8988T (cell line): Measurements from ENCODE around the gene TMEM201.
"Not testable (repeated sequence)": the region's sequence is repeated elsewhere in the genome, so short reads cannot be mapped to it uniquely, and the experiment has no call there.

Experiments
- DNase-seq: peaks from one replicate; pipeline ENCODE4 v3.0.0; 2011

TMEM201 gene

GRCh38 chr1:9588551-9589143 is at the start of gene TMEM201:
Gene TMEM201, plus strand, starts transcription at chr1:9588911. Its CDS starts 20 bp downstream, at chr1:9588931.
- DNase-seq, result peak; percentile 90

GRCh38 chr1:9539165-9539828 is 49.4 kb upstream of the TMEM201 start, which contains the start of gene SLC25A33:
Gene SLC25A33, plus strand, starts transcription at chr1:9539465. Its CDS starts 227 bp downstream, at chr1:9539692.
- DNase-seq, result peak; percentile 80

- DNase-seq, result peak; percentile 49
Measured at GRCh38 chr1:9539829-9540550, 48.7 kb upstream of the TMEM201 start.

- no peak for DNase-seq
Measured at GRCh38 chr1:9542430-9542829, 46.3 kb upstream of the TMEM201 start.

- no peak for DNase-seq
Measured at GRCh38 chr1:9544926-9545325, 43.8 kb upstream of the TMEM201 start.

GRCh38 chr1:9549955-9550546 is 38.7 kb upstream of the TMEM201 start:
- no peak for DNase-seq

- DNase-seq, result no peak
Measured at GRCh38 chr1:9551984-9552383, 36.7 kb upstream of the TMEM201 start.

- no peak for DNase-seq
Measured at GRCh38 chr1:9553736-9554144, 35.0 kb upstream of the TMEM201 start.

GRCh38 chr1:9555942-9556341 is 32.8 kb upstream of the TMEM201 start:
- no peak for DNase-seq

GRCh38 chr1:9557624-9558023 is 31.1 kb upstream of the TMEM201 start:
- DNase-seq, result no peak

GRCh38 chr1:9558271-9558945 is 30.3 kb upstream of the TMEM201 start:
- no peak for DNase-seq

GRCh38 chr1:9558946-9559545 is 29.7 kb upstream of the TMEM201 start:
- DNase-seq, result no peak

- DNase-seq, result no peak
Measured at GRCh38 chr1:9559673-9560072, 29.0 kb upstream of the TMEM201 start.

- not testable (repeated sequence) for DNase-seq
Measured at GRCh38 chr1:9560090-9560489, 28.6 kb upstream of the TMEM201 start.

- no peak for DNase-seq
Measured at GRCh38 chr1:9561429-9561828, 27.3 kb upstream of the TMEM201 start.

- DNase-seq, result no peak
Measured at GRCh38 chr1:9569267-9569666, 19.4 kb upstream of the TMEM201 start.

- DNase-seq, result not testable (repeated sequence)
Measured at GRCh38 chr1:9570886-9571529, 17.7 kb upstream of the TMEM201 start.

GRCh38 chr1:9573723-9574122 is 15.0 kb upstream of the TMEM201 start:
- DNase-seq, result no peak

GRCh38 chr1:9575486-9575885 is 13.2 kb upstream of the TMEM201 start:
- DNase-seq, result no peak

GRCh38 chr1:9576903-9577302 is 11.8 kb upstream of the TMEM201 start:
- no peak for DNase-seq

GRCh38 chr1:9577423-9577822 is 11.3 kb upstream of the TMEM201 start:
- DNase-seq, result no peak

GRCh38 chr1:9580942-9581341 is 7.8 kb upstream of the TMEM201 start:
- no peak for DNase-seq
